ENCODE results near the gene RBFOX1. TPM values are rescaled to one million over a fixed set of nuclear protein-coding genes. Genes with fewer than 3 reads are reported as not detected.

The RBFOX1 gene
- polyA plus RNA-seq, 1 of the 3 experiments (the other 2 are of a cell fraction), result not detected

GRCh38 chr16:7722761-7723160 is 390.1 kb downstream of the RBFOX1 start:
- POLR2A ChIA-PET, result no interaction called here
- TF ChIP-seq JUND (IDR thresholded peaks at IDR 0.05) (no peak), USF1 (IDR thresholded peaks at IDR 0.05; ENCODE audit: borderline replicate concordance, low read depth) (no peak), RAD21 (IDR thresholded peaks at IDR 0.05; ENCODE audit: low read length) (no peak), YY1 (IDR thresholded peaks at IDR 0.05; ENCODE audit: low read depth) (no peak), FOXM1 (IDR thresholded peaks at IDR 0.05; ENCODE audit: low read depth) (no peak), ELF1 (IDR thresholded peaks at IDR 0.05) (no peak)

GRCh38 chr16:7731141-7731540 is 398.5 kb downstream of the RBFOX1 start:
- H3F3A ChIP-seq (replicated peaks; ENCODE audit: insufficient read depth), result no peaks in the 10 kb centered on the region
- no peak overlapping the region for H3K4me3 ChIP-seq (ENCODE audit: low read depth in 2 of 2, low read length in 1 of 2)
- 20% methylated on average over 5 of the region's 5 CpGs for WGBS (ENCODE audit: low lambda C conversion rate)
- no peaks in the 10 kb centered on the region for H3K9me2 ChIP-seq
- no peak for TF ChIP-seq EZH2phosphoT487 (IDR thresholded peaks at IDR 0.05; ENCODE audit: borderline replicate concordance, low read depth)
- no peak for TF ChIP-seq USF2 (IDR thresholded peaks at IDR 0.05; ENCODE audit: borderline replicate concordance, low read depth, low read length)
- TF ChIP-seq USF1 (IDR thresholded peaks at IDR 0.05; ENCODE audit: borderline replicate concordance, low read depth), result no peak
- no peak for TF ChIP-seq RAD21 (IDR thresholded peaks at IDR 0.05; ENCODE audit: low read length)
- no peak for TF ChIP-seq RXRA (IDR thresholded peaks at IDR 0.05; ENCODE audit: borderline replicate concordance, low read depth)
- TF ChIP-seq CHD2 (IDR thresholded peaks at IDR 0.05; ENCODE audit: low read length, partially characterized antibody), result no peak
- no peak for TF ChIP-seq CTCF (IDR thresholded peaks at IDR 0.05)
- no peak for TF ChIP-seq MXI1 (IDR thresholded peaks at IDR 0.05; ENCODE audit: low read depth, low read length)
- TF ChIP-seq MEF2A (IDR thresholded peaks at IDR 0.05; ENCODE audit: borderline replicate concordance, low read depth), result no peak
- TF ChIP-seq MAX (IDR thresholded peaks at IDR 0.05; ENCODE audit: low read depth), result no peak
- TF ChIP-seq FOSL2 (IDR thresholded peaks at IDR 0.05; ENCODE audit: borderline replicate concordance, low read depth), result no peak
- no peak for TF ChIP-seq ELF1 (IDR thresholded peaks at IDR 0.05)
- H4K20me1 ChIP-seq (ENCODE audit: insufficient read depth), result no peaks in the 10 kb centered on the region
- H3K9me3 ChIP-seq, result no peaks in the 10 kb centered on the region
- POLR2A ChIA-PET, result no interaction called here
- no peaks in the 10 kb centered on the region for H3K4me1 ChIP-seq (ENCODE audit: control insufficient read depth in 1 of 2, insufficient read depth in 2 of 2, low read depth in 1 of 2, low read length in 1 of 2)
- no peak overlapping the region for H3K27ac ChIP-seq (ENCODE audit: low read depth in 2 of 2, low read length in 1 of 2)
- no peaks in the 10 kb centered on the region for H3K27me3 ChIP-seq (ENCODE audit: insufficient read depth)
- H3K9ac ChIP-seq, result no peak overlapping the region
- H2AFZ ChIP-seq (ENCODE audit: low read depth), result no peak overlapping the region
- no peaks in the 10 kb centered on the region for H3K36me3 ChIP-seq (replicated peaks in 1 of 2; ENCODE audit: control insufficient read depth in 1 of 2, insufficient read depth in 2 of 2, low read length in 1 of 2)
- H3K79me2 ChIP-seq (ENCODE audit: insufficient read depth), result no peaks in the 10 kb centered on the region
- CTCF ChIA-PET, result no interaction called here
- no peak for DNase-seq
- no peak overlapping the region for H3K4me2 ChIP-seq

More at GRCh38 chr16:7722761-7723160, 390.1 kb downstream of the RBFOX1 start:
- Histone ChIP-seq H3K9me3 (no peaks in the 10 kb centered on the region), H3F3A (replicated peaks; ENCODE audit: insufficient read depth) (no peaks in the 10 kb centered on the region), H4K20me1 (ENCODE audit: insufficient read depth) (no peaks in the 10 kb centered on the region), H3K27me3 (ENCODE audit: insufficient read depth) (no peaks in the 10 kb centered on the region), H3K4me1 (ENCODE audit: control insufficient read depth in 1 of 2, insufficient read depth in 2 of 2, low read depth in 1 of 2, low read length in 1 of 2) (no peaks in the 10 kb centered on the region), H2AFZ (ENCODE audit: low read depth) (no peak overlapping the region), H3K79me2 (ENCODE audit: insufficient read depth) (no peaks in the 10 kb centered on the region), H3K4me3 (ENCODE audit: low read depth in 2 of 2, low read length in 1 of 2) (no peak overlapping the region), H3K9me2 (no peaks in the 10 kb centered on the region), H3K9ac (no peak overlapping the region), H3K27ac (ENCODE audit: low read depth in 2 of 2, low read length in 1 of 2) (no peak overlapping the region), H3K4me2 (no peak overlapping the region), H3K36me3 (replicated peaks in 1 of 2; ENCODE audit: control insufficient read depth in 1 of 2, insufficient read depth in 2 of 2, low read length in 1 of 2) (no peaks in the 10 kb centered on the region)
- CTCF ChIA-PET, result no interaction called here
- 14% methylated on average over 4 of the region's 4 CpGs for WGBS (ENCODE audit: low lambda C conversion rate)
- no peak for DNase-seq

Measured in SK-N-SH (cell line).